ENCODE measurements around the gene TTLL3.
"Not testable (repeated sequence)": the region's sequence is repeated elsewhere in the genome, so short reads cannot be mapped to it uniquely, and the experiment has no call there.

GRCh38 chr3:9851383-9851782, 41.3 kb downstream of the TTLL3 start:
- TF ChIP-seq POLR2A, CTCF (IDR thresholded peaks at IDR 0.05): not testable (repeated sequence)

All from Peyer's patch (tissue), 4 donors.